Neural crest cell (in vitro differentiated cells): ENCODE data around the gene NPAS4. TPM values are rescaled to one million over a fixed set of nuclear protein-coding genes. Genes with fewer than 3 reads are reported as not detected.

Experiments
- DNase-seq: peaks from one replicate; pipeline ENCODE4 v3.0.0; 2021; ENCODE audit warnings: low read depth, mixed read lengths, low spot score
- H3K27ac Mint-ChIP-seq: one replicate; pipeline ENCODE4 v1.8.0; 2021; ENCODE audit warnings: mild to moderate bottlenecking, mixed read lengths; ENCODE audit not compliant: unreplicated experiment
- H3K27me3 Mint-ChIP-seq: 2 replicates; pipeline ENCODE4 v1.8.0; 2021; ENCODE audit warnings: low read depth, mild to moderate bottlenecking, mixed read lengths
- H3K36me3 Mint-ChIP-seq: 2 replicates; pipeline ENCODE4 v1.8.0; 2021; ENCODE audit warnings: low read depth, mild to moderate bottlenecking, mixed read lengths
- H3K4me1 Mint-ChIP-seq: 2 replicates; pipeline ENCODE4 v1.8.0; 2021; ENCODE audit warnings: mixed read lengths
- H3K4me3 Mint-ChIP-seq: one replicate; pipeline ENCODE4 v1.8.0; 2021; ENCODE audit warnings: mild to moderate bottlenecking, mixed read lengths
- H3K9me3 Mint-ChIP-seq: 2 replicates; pipeline ENCODE4 v1.8.0; 2021; ENCODE audit warnings: mixed read lengths
- total RNA-seq: library from RNA; stranded (reverse); gene quantifications from 2 replicates; pipeline ENCODE4 v1.2.1, GENCODE V29; 2021
- TF ChIP-seq, protein P1 (sequence below): fragments of 200-600 bp; sonication (generic); conservative IDR thresholded peaks from 2 replicates; pipeline ENCODE4 v1.5.0; 2021; ENCODE audit warnings: antibody characterized with exemption, mild to moderate bottlenecking

Gene NPAS4
- total RNA-seq, 1 donor from 2014 or later: 0.63 TPM

DNA sequence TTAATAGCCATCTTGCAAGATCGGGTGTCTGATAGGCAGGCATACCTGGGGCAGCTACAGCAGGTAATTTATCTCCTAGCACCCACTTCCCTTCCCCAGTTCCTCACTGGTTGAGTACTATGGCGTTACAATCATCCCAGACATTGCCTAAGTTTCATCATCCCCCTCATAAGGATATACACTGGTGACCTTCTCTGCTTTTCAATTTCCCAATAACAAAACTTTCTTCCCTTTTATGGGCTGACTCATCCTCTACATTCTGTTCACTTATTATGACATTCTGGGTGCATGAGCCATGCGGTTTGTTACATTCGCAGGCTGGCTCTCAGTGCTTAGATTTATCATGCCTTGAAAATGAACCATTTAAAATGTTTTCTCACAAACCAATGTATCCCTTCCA is 22.8 kb downstream of the NPAS4 start:
- TF ChIP-seq, protein P1, sequence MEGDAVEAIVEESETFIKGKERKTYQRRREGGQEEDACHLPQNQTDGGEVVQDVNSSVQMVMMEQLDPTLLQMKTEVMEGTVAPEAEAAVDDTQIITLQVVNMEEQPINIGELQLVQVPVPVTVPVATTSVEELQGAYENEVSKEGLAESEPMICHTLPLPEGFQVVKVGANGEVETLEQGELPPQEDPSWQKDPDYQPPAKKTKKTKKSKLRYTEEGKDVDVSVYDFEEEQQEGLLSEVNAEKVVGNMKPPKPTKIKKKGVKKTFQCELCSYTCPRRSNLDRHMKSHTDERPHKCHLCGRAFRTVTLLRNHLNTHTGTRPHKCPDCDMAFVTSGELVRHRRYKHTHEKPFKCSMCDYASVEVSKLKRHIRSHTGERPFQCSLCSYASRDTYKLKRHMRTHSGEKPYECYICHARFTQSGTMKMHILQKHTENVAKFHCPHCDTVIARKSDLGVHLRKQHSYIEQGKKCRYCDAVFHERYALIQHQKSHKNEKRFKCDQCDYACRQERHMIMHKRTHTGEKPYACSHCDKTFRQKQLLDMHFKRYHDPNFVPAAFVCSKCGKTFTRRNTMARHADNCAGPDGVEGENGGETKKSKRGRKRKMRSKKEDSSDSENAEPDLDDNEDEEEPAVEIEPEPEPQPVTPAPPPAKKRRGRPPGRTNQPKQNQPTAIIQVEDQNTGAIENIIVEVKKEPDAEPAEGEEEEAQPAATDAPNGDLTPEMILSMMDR: no peak
- Mint-ChIP-seq H3K27ac (no peak overlapping the region), H3K9me3 (peaks cover 3% of the 10 kb centered on the region), H3K36me3 (no peaks in the 10 kb centered on the region), H3K4me1 (peaks cover 6% of the 10 kb centered on the region), H3K27me3 (peaks cover 46% of the 10 kb centered on the region), H3K4me3 (no peak overlapping the region)
- no peak for DNase-seq

GRCh38 chr11:66447012-66447411 is 26.2 kb downstream of the NPAS4 start:
- Mint-ChIP-seq H3K9me3 (peaks cover under 1% of the 10 kb centered on the region), H3K27me3 (peaks cover 66% of the 10 kb centered on the region), H3K36me3 (no peaks in the 10 kb centered on the region), H3K4me3 (no peak overlapping the region), H3K27ac (no peak overlapping the region), H3K4me1 (no peaks in the 10 kb centered on the region)
- TF ChIP-seq, protein P1: no peak
- DNase-seq: no peak

DNA sequence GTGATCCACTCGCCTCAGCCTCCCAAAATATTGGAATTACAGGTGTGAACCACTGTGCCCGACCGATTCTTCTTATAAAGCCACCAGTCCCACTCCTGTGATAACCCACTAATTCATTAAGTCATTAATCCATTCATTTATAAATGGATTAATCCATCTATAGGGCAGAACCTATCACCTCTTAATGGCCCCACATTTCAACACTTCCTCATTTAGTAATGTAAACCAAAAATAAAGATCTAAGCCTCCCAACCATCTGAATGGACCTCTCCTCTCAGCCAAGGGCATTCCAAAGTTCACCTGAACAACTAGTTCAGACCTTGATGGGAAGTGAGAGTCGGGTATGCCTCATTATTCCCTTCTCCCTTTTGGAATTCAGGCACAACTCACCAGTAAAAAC is 27.7 kb downstream of the NPAS4 start:
- peaks cover 60% of the 10 kb centered on the region for H3K27me3 Mint-ChIP-seq
- TF ChIP-seq, protein P1: no peak
- no peak overlapping the region for H3K4me3 Mint-ChIP-seq
- H3K9me3 Mint-ChIP-seq: peaks cover 5% of the 10 kb centered on the region
- no peaks in the 10 kb centered on the region for H3K4me1 Mint-ChIP-seq
- no peaks in the 10 kb centered on the region for H3K36me3 Mint-ChIP-seq
- H3K27ac Mint-ChIP-seq: no peak overlapping the region
- DNase-seq: no peak

DNA sequence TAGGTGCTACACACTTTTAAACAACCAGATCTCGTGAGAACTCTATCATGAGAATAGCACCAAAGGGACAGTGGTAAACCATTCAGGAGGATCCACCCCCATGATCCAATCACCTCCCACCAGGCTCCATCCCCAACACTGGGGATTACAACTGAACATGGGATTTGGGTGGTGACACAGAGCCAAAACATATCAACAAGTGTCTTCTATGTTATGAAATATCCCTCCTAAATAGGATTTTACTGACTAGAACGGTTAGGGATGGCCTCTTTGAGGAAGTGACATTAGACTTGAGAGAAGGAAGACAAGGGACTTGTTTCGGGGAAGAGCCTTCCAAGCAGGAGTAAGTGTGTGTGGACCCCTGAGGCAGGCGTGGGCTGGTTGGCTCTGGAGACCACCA is 29.7 kb downstream of the NPAS4 start:
- peaks cover 5% of the 10 kb centered on the region for H3K9me3 Mint-ChIP-seq
- H3K4me1 Mint-ChIP-seq: no peaks in the 10 kb centered on the region
- no peak for DNase-seq
- H3K27ac Mint-ChIP-seq: no peak overlapping the region
- H3K27me3 Mint-ChIP-seq: peaks cover 70% of the 10 kb centered on the region
- TF ChIP-seq, protein P1: no peak
- H3K4me3 Mint-ChIP-seq: no peak overlapping the region
- H3K36me3 Mint-ChIP-seq: no peaks in the 10 kb centered on the region

DNA sequence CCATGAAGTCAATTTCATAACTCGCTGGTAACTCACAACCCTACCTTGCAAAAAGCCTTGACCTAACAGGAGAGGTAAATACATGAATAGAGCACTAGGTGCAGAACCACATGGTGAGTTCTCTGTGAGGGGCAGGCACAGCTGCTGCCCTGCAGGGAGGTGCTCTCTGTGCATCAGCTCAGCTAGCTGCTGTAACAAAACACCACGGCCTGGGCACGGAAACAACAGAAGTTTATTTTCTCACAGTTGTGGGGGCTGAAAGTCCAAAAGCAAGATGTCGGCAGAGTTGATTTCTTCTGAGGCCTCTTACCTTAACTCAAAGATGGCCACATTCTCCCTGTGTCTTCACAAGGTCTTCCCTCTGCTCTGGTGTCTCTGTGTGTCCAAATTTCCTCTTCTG is 30.8 kb downstream of the NPAS4 start:
- Mint-ChIP-seq H3K4me1 (no peaks in the 10 kb centered on the region), H3K27me3 (peaks cover 60% of the 10 kb centered on the region)
- TF ChIP-seq, protein P1: no peak

GRCh38 chr11:66454247-66454646 is 33.4 kb downstream of the NPAS4 start:
- no peak overlapping the region for H3K27ac Mint-ChIP-seq
- H3K9me3 Mint-ChIP-seq: peaks cover 5% of the 10 kb centered on the region
- TF ChIP-seq, protein P1: no peak
- no peaks in the 10 kb centered on the region for H3K4me1 Mint-ChIP-seq
- no peak overlapping the region for H3K4me3 Mint-ChIP-seq
- H3K27me3 Mint-ChIP-seq: peaks cover 53% of the 10 kb centered on the region
- DNase-seq: no peak
- no peaks in the 10 kb centered on the region for H3K36me3 Mint-ChIP-seq

More for the DNA sequence above, 30.8 kb downstream of the NPAS4 start:
- H3K36me3 Mint-ChIP-seq: no peaks in the 10 kb centered on the region
- peaks cover 5% of the 10 kb centered on the region for H3K9me3 Mint-ChIP-seq
- no peak for DNase-seq
- H3K27ac Mint-ChIP-seq: no peak overlapping the region
- no peak overlapping the region for H3K4me3 Mint-ChIP-seq
